Suprapubic skin (tissue), 4 donors: ENCODE results near the gene TRMO.

ENCODE experiments used
- EP300 ChIP-seq: sonication (generic); formaldehyde crosslinking; IDR thresholded peaks from one replicate; pipeline ENCODE4 v1.6.1; 2017; ENCODE audit warnings: antibody characterized with exemption
- POLR2A ChIP-seq, 2 donors: fragments of 450-650 bp; IDR thresholded peaks; one replicate each; pipeline ENCODE4 v1.6.1; 2017; ENCODE audit warnings: antibody characterized with exemption in 2 of 2, mild to moderate bottlenecking in 2 of 2, moderate library complexity in 2 of 2
- POLR2AphosphoS5 ChIP-seq, 3 donors: sonication (generic); formaldehyde crosslinking; IDR thresholded peaks; one replicate each; pipeline ENCODE4 v1.6.1; 2017; ENCODE audit warnings: antibody characterized with exemption in 3 of 3
- TF ChIP-seq, protein P1 (sequence below), 2 donors: fragments of 200-600 bp in 1 of 2; fragments of 450-650 bp in 1 of 2; sonication (generic) in 1 of 2; IDR thresholded peaks; one replicate each; pipeline ENCODE4 v1.5.1; 2016 to 2019; ENCODE audit warnings: antibody characterized with exemption in 2 of 2, mild to moderate bottlenecking in 1 of 2, moderate library complexity in 1 of 2

DNA sequence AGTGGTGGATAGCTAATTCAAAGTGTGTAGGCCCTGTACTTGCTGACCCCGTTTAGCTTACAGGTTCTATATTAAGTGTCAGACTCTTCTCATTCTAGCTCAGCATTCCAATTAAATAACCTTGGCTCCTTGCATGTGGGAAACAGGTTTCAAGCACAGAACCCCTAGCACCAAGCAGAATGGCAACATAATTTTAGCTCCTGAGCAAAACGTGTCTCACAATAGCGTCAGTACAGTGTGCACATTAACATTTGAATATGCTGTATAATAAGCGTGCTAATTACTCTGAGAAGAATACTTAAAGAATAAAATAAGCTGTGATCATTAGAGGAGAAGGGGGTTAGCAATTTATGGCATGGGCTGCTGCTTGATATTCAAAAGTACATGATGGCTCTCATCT lies 39.8 kb upstream of the TRMO start:
- TF ChIP-seq, protein P1, sequence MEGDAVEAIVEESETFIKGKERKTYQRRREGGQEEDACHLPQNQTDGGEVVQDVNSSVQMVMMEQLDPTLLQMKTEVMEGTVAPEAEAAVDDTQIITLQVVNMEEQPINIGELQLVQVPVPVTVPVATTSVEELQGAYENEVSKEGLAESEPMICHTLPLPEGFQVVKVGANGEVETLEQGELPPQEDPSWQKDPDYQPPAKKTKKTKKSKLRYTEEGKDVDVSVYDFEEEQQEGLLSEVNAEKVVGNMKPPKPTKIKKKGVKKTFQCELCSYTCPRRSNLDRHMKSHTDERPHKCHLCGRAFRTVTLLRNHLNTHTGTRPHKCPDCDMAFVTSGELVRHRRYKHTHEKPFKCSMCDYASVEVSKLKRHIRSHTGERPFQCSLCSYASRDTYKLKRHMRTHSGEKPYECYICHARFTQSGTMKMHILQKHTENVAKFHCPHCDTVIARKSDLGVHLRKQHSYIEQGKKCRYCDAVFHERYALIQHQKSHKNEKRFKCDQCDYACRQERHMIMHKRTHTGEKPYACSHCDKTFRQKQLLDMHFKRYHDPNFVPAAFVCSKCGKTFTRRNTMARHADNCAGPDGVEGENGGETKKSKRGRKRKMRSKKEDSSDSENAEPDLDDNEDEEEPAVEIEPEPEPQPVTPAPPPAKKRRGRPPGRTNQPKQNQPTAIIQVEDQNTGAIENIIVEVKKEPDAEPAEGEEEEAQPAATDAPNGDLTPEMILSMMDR (IDR thresholded peaks at IDR 0.05): no peak
- TF ChIP-seq POLR2A (IDR thresholded peaks at IDR 0.05): no peak
- TF ChIP-seq EP300: no peak
- no peak for TF ChIP-seq POLR2AphosphoS5 (IDR thresholded peaks at IDR 0.05)
